Measurements from ENCODE around the gene PTPRU.

DNA sequence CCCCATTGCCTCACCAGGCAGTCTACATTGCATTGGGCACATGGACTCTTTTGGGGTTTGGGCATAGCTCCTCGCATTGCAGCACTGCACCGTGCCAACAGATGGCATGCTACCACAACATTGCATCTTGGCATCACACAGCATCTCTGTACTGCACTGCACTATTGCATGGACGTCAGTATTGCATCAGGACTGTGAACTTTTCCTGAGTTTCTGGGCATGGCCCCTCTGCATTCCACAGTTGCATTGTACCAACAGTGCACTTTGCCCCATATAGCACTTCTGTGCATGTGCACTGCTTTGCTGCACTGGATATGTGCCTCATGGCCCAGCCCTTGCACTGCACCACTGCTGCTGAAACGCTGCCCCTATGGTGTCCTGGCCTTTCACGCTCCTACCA is 9.6 kb downstream of the PTPRU start:
- no peak for TF ChIP-seq POLR2A (IDR thresholded peaks at IDR 0.05)
- TF ChIP-seq, protein P1, sequence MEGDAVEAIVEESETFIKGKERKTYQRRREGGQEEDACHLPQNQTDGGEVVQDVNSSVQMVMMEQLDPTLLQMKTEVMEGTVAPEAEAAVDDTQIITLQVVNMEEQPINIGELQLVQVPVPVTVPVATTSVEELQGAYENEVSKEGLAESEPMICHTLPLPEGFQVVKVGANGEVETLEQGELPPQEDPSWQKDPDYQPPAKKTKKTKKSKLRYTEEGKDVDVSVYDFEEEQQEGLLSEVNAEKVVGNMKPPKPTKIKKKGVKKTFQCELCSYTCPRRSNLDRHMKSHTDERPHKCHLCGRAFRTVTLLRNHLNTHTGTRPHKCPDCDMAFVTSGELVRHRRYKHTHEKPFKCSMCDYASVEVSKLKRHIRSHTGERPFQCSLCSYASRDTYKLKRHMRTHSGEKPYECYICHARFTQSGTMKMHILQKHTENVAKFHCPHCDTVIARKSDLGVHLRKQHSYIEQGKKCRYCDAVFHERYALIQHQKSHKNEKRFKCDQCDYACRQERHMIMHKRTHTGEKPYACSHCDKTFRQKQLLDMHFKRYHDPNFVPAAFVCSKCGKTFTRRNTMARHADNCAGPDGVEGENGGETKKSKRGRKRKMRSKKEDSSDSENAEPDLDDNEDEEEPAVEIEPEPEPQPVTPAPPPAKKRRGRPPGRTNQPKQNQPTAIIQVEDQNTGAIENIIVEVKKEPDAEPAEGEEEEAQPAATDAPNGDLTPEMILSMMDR (IDR thresholded peaks at IDR 0.05), result peak in 5 of 6 experiments; percentile 16 to 62 (median 39)

Measured in esophagus squamous epithelium (tissue), 4 donors.